Kidney (tissue), 14 donors: ENCODE data around the gene PEAR1. TPM values are rescaled to one million over a fixed set of nuclear protein-coding genes. Genes with fewer than 3 reads are reported as not detected.

Experiments
- DNase-seq, 5 donors: peaks; one replicate each; pipeline ENCODE4 v3.0.0-alpha.2; 2013 to 2020
- FAIRE-seq: peaks from 2 replicates; lab custom pipeline; 2012; peaks lifted over from hg19 to GRCh38; lab: Jason Lieb, UNC
- H3K27ac ChIP-seq, 2 donors: one replicate each; pipeline ENCODE4 v1.7.0; 2013; ENCODE audit warnings: low read depth in 2 of 2, low read length in 2 of 2, inconsistent platforms in 1 of 2
- H3K27me3 ChIP-seq: one replicate; pipeline ENCODE4 v1.7.1; 2013; ENCODE audit warnings: low read length, inconsistent platforms; ENCODE audit not compliant: control insufficient read depth, insufficient read depth
- H3K36me3 ChIP-seq, 3 donors: one replicate each; pipeline versions ENCODE4 v1.7.0 to v1.7.1; 2013; ENCODE audit warnings: low read length in 3 of 3, control low read depth in 1 of 3, inconsistent platforms in 1 of 3; ENCODE audit not compliant: insufficient read depth in 3 of 3, control insufficient read depth in 2 of 3
- H3K4me1 ChIP-seq, 3 donors: one replicate each; pipeline versions ENCODE4 v1.7.0 to v1.7.1; 2013; ENCODE audit warnings: low read length in 3 of 3, inconsistent platforms in 1 of 3, low read depth in 1 of 3; ENCODE audit not compliant: control insufficient read depth in 2 of 3, insufficient read depth in 2 of 3
- H3K4me3 ChIP-seq, 3 donors: one replicate each; pipeline versions ENCODE4 v1.7.0 to v1.8.1; 2013; ENCODE audit warnings: low read length in 3 of 3, control low read depth in 1 of 3, inconsistent platforms in 1 of 3
- H3K9ac ChIP-seq, 3 donors: one replicate each; pipeline versions ENCODE4 v1.7.0 to v1.7.1; 2013; ENCODE audit warnings: low read length in 3 of 3, control low read depth in 1 of 3, inconsistent platforms in 1 of 3
- H3K9me3 ChIP-seq, 3 donors: one replicate each; pipeline versions ENCODE4 v1.7.0 to v1.7.1; 2013; ENCODE audit warnings: low read length in 3 of 3, control low read depth in 1 of 3, inconsistent platforms in 1 of 3; ENCODE audit not compliant: control insufficient read depth in 2 of 3, insufficient read depth in 1 of 3
- CTCF ChIP-seq: IDR thresholded peaks from 3 replicates; pipeline ENCODE4 v1.5.1; 2012; ENCODE audit warnings: mild to moderate bottlenecking, moderate library complexity, borderline replicate concordance; ENCODE audit not compliant: insufficient read depth; ENCODE audit errors: extremely low read depth
- intact Hi-C: fragments of 100-400 bp; cut with DNase I; formaldehyde crosslinking; loops from one replicate; pipeline ENCODE4 v1.11.1; 2022
- polyA plus RNA-seq: library from polyadenylated mRNA; stranded (reverse); fragments of 350-450 nt; fragmentation: Illumina TruSeq; extraction: RNeasy Lipid Tissue Mini Kit (QIAGEN cat#74804); gene quantifications from one replicate; pipeline ENCODE4 v1.2.3, GENCODE V29; 2014; ENCODE audit warnings: low read depth, low replicate concordance; ENCODE audit not compliant: insufficient read depth
- total RNA-seq: library from RNA; stranded (reverse); fragmentation: NEBNext Ultra II Directional; extraction: Animal tissue kit (Norgen Biotek cat#: 25700); gene quantifications from one replicate; pipeline ENCODE4 v1.2.1, GENCODE V29; 2021
- donor health status: control.
- donor health status: control.
- donor health status: control.
- donor health status: control.
- donor health status: control.
- donor health status: DM: yes; HTN: yes; CAD: no.
- donor health status: Normal renal cell carcinoma (clear cell type).

Gene PEAR1
- total and polyA plus RNA-seq, 2 donors from 2014 or later = 4.5 to 17.2 TPM

GRCh38 chr1:156889802-156890580, 3.5 kb upstream of the PEAR1 start:
- H3K4me1 ChIP-seq = peaks cover 0 to 3% (median 0%) of the 10 kb centered on the region in 3 donors
- no peaks in the 10 kb centered on the region for H3K9me3 ChIP-seq
- no peak for FAIRE-seq
- no peak overlapping the region for H3K9ac ChIP-seq
- no peak overlapping the region for H3K27ac ChIP-seq
- peak; percentile 81 for TF ChIP-seq CTCF
- H3K27me3 ChIP-seq = no peaks in the 10 kb centered on the region
- H3K36me3 ChIP-seq = no peaks in the 10 kb centered on the region
- H3K4me3 ChIP-seq = no peak overlapping the region
- intact Hi-C loops = no loop called here
- DNase-seq = peak in 3 of 5 donors; percentile 82 to 94 (median 90)

- Histone ChIP-seq H3K9ac (no peak overlapping the region), H3K27ac (no peak overlapping the region), H3K4me3 (peak overlapping the region in 2 of 3 donors; percentile 16 to 18), H3K9me3 (no peaks in the 10 kb centered on the region), H3K36me3 (no peaks in the 10 kb centered on the region), H3K4me1 (peaks cover 0 to 11% (median 0%) of the 10 kb centered on the region in 3 donors), H3K27me3 (no peaks in the 10 kb centered on the region)
- peak; percentile 94 to 97 (median 94) for DNase-seq
- FAIRE-seq = no peak
- TF ChIP-seq CTCF = peak; percentile 65
- intact Hi-C loops = no loop called here
Measured at GRCh38 chr1:156892190-156893047, 1.1 kb upstream of the PEAR1 start.

GRCh38 chr1:156894001-156894400, 483 bp downstream of the PEAR1 start:
- H3K27ac ChIP-seq = peak overlapping the region; percentile 78 to 95
- peak in 1 of 5 donors; percentile 31 for DNase-seq
- no peaks in the 10 kb centered on the region for H3K36me3 ChIP-seq
- no peaks in the 10 kb centered on the region for H3K9me3 ChIP-seq
- peaks cover 0 to 16% (median 4%) of the 10 kb centered on the region in 3 donors for H3K4me1 ChIP-seq
- no peak for TF ChIP-seq CTCF
- intact Hi-C loops = no loop called here
- peak overlapping the region; percentile 35 to 67 (median 53) for H3K4me3 ChIP-seq
- H3K27me3 ChIP-seq = no peaks in the 10 kb centered on the region
- peak overlapping the region in 1 of 3 donors; percentile 67 for H3K9ac ChIP-seq
- FAIRE-seq = no peak
